ENCODE measurements around the gene SLC7A1. TPM values are rescaled to one million over a fixed set of nuclear protein-coding genes. Genes with fewer than 3 reads are reported as not detected.

Gene SLC7A1
- total RNA-seq, 1 experiment from 2014 or later: 84.5 TPM

- TF ChIP-seq ZNF263 (CRISPR knock-in tag; IDR thresholded peaks at IDR 0.05; ENCODE audit: low read depth) (no peak), ZNF671 (CRISPR knock-in tag; IDR thresholded peaks at IDR 0.05) (no peak)
Measured at GRCh38 chr13:29511980-29512379, 83.5 kb downstream of the SLC7A1 start (continued).

GRCh38 chr13:29511106-29511796 lies 84.2 kb downstream of the SLC7A1 start:
- ATAC-seq (no peak), DNase-seq (ENCODE audit: low spot score) (no peak)
- no peak overlapping the region for H3K27ac Mint-ChIP-seq
- ChIA-PET POLR2A (no interaction called here), CTCF (no interaction called here)
- no peak overlapping the region for H3K4me3 Mint-ChIP-seq
- no peaks in the 10 kb centered on the region for H3K9me3 Mint-ChIP-seq
- no peaks in the 10 kb centered on the region for H3K4me1 Mint-ChIP-seq
- no peaks in the 10 kb centered on the region for H3K27me3 Mint-ChIP-seq (ENCODE audit: low read depth)
- TF ChIP-seq MXD4 (CRISPR knock-in tag; IDR thresholded peaks at IDR 0.05; ENCODE audit: borderline replicate concordance) (no peak), NR2C2 (CRISPR knock-in tag; IDR thresholded peaks at IDR 0.05) (no peak), GABPB1 (CRISPR knock-in tag; IDR thresholded peaks at IDR 0.05) (no peak), ATF2 (CRISPR knock-in tag; IDR thresholded peaks at IDR 0.05; ENCODE audit: borderline replicate concordance, low read depth) (no peak), JUN (CRISPR knock-in tag; IDR thresholded peaks at IDR 0.05) (no peak), RORB (CRISPR knock-in tag; IDR thresholded peaks at IDR 0.05) (no peak), ZNF121 (CRISPR knock-in tag; IDR thresholded peaks at IDR 0.05) (no peak), ZNF263 (CRISPR knock-in tag; IDR thresholded peaks at IDR 0.05; ENCODE audit: low read depth) (no peak), PRDM15 (CRISPR knock-in tag; IDR thresholded peaks at IDR 0.05) (no peak), HMGA2 (CRISPR knock-in tag; IDR thresholded peaks at IDR 0.05) (no peak), NR3C1 (CRISPR knock-in tag; conservative IDR thresholded peaks at IDR 0.05; ENCODE audit: low read depth) (no peak), ESRRA (CRISPR knock-in tag; IDR thresholded peaks at IDR 0.05; ENCODE audit: borderline replicate concordance) (no peak), ZNF219 (CRISPR knock-in tag; IDR thresholded peaks at IDR 0.05; ENCODE audit: borderline replicate concordance) (no peak), GRHL2 (CRISPR knock-in tag; IDR thresholded peaks at IDR 0.05; ENCODE audit: insufficient replicate concordance, severe bottlenecking) (no peak), E2F4 (CRISPR knock-in tag; IDR thresholded peaks at IDR 0.05; ENCODE audit: borderline replicate concordance, low read depth) (no peak), RELA (CRISPR knock-in tag; IDR thresholded peaks at IDR 0.05; ENCODE audit: borderline replicate concordance) (no peak), TEAD4 (CRISPR knock-in tag; IDR thresholded peaks at IDR 0.05) (no peak), E2F5 (CRISPR knock-in tag; IDR thresholded peaks at IDR 0.05) (no peak), OVOL2 (CRISPR knock-in tag; IDR thresholded peaks at IDR 0.05; ENCODE audit: borderline replicate concordance) (no peak)
- peaks cover 28% of the 10 kb centered on the region for H3K36me3 Mint-ChIP-seq

All from WTC11 (cell line).